ENCODE measurements around the gene KCNK4.

Gene KCNK4

GRCh38 chr11:64288353-64288750, 2.8 kb upstream of the KCNK4 start:
- H4K91ac ChIP-seq (ENCODE audit: low read depth, low read length), result no peak overlapping the region
- no peak overlapping the region for H4K8ac ChIP-seq (ENCODE audit: low read depth, low read length)
- H2BK120ac ChIP-seq (ENCODE audit: insufficient read depth, low read length, poor library complexity), result no peak overlapping the region
- peaks cover 3% of the 10 kb centered on the region for H3K9me3 ChIP-seq (ENCODE audit: insufficient read depth, low read depth, low read length)
- peaks cover 6 to 11% of the 10 kb centered on the region in 2 experiments for H3K36me3 ChIP-seq (ENCODE audit: control insufficient read depth in 1 of 2, insufficient read depth in 2 of 2, low read length in 2 of 2)
- peaks cover 16 to 22% of the 10 kb centered on the region in 2 experiments for H3K4me1 ChIP-seq (ENCODE audit: control insufficient read depth in 1 of 2, insufficient read depth in 2 of 2, low read length in 2 of 2)
- H3K79me2 ChIP-seq (ENCODE audit: control insufficient read depth, insufficient read depth, low read length, poor library complexity), result peaks cover 7% of the 10 kb centered on the region
- no CpG with 5 or more reads among the region's 9 CpGs for WGBS (ENCODE audit: extremely low coverage, insufficient coverage, insufficient read length)
- no peak overlapping the region for H2AK5ac ChIP-seq (ENCODE audit: low read length)
- H3K23ac ChIP-seq (ENCODE audit: low read length), result no peak overlapping the region
- peaks cover 31% of the 10 kb centered on the region for H3K27me3 ChIP-seq (ENCODE audit: insufficient read depth, low read length)
- no peak overlapping the region for H3K18ac ChIP-seq (ENCODE audit: low read length)
- H3K79me1 ChIP-seq (ENCODE audit: low read length), result peaks cover 14% of the 10 kb centered on the region
- DNase-seq, result no peak
- no peak overlapping the region for H3K4ac ChIP-seq (ENCODE audit: low read depth, low read length)
- H2BK5ac ChIP-seq (ENCODE audit: low read depth, low read length, poor library complexity), result no peak overlapping the region
- H3K9ac ChIP-seq (ENCODE audit: low read length), result no peak overlapping the region
- H3K4me3 ChIP-seq (ENCODE audit: low read depth, low read length), result no peak overlapping the region
- no peak overlapping the region for H3K27ac ChIP-seq (ENCODE audit: low read depth, low read length)
- H3K4me2 ChIP-seq (ENCODE audit: low read length), result no peak overlapping the region
- no peak overlapping the region for H2BK12ac ChIP-seq (ENCODE audit: low read length)
- H4K12ac ChIP-seq (ENCODE audit: low read depth, low read length), result no peak overlapping the region
- no peak overlapping the region for H3K14ac ChIP-seq (ENCODE audit: low read length)
- H2AFZ ChIP-seq (ENCODE audit: insufficient read depth, low read length, poor library complexity), result no peak overlapping the region

- Histone ChIP-seq H3K4ac (ENCODE audit: low read depth, low read length) (no peak overlapping the region), H3K23ac (ENCODE audit: low read length) (no peak overlapping the region)
Observed at GRCh38 chr11:64289002-64289564, 2.0 kb upstream of the KCNK4 start.

GRCh38 chr11:64290352-64291261, 495 bp upstream of the KCNK4 start:
- no peak overlapping the region for H2AFZ ChIP-seq (ENCODE audit: insufficient read depth, low read length, poor library complexity)
- no CpG with 5 or more reads among the region's 10 CpGs for WGBS (ENCODE audit: extremely low coverage, insufficient coverage, insufficient read length)
- peaks cover 44% of the 10 kb centered on the region for H3K27me3 ChIP-seq (ENCODE audit: insufficient read depth, low read length)

More at GRCh38 chr11:64289002-64289564, 2.0 kb upstream of the KCNK4 start:
- no peak overlapping the region for H3K4me2 ChIP-seq (ENCODE audit: low read length)
- no peak overlapping the region for H3K4me3 ChIP-seq (ENCODE audit: low read depth, low read length)
- no peak overlapping the region for H3K27ac ChIP-seq (ENCODE audit: low read depth, low read length)
- H3K79me2 ChIP-seq (ENCODE audit: control insufficient read depth, insufficient read depth, low read length, poor library complexity), result peaks cover 6% of the 10 kb centered on the region
- no peak overlapping the region for H3K9ac ChIP-seq (ENCODE audit: low read length)
- H3K4me1 ChIP-seq (ENCODE audit: control insufficient read depth in 1 of 2, insufficient read depth in 2 of 2, low read length in 2 of 2), result peaks cover 12 to 16% of the 10 kb centered on the region in 2 experiments
- peaks cover 5% of the 10 kb centered on the region for H3K9me3 ChIP-seq (ENCODE audit: insufficient read depth, low read depth, low read length)
- no peak overlapping the region for H2BK5ac ChIP-seq (ENCODE audit: low read depth, low read length, poor library complexity)
- H2AK5ac ChIP-seq (ENCODE audit: low read length), result no peak overlapping the region
- no peak overlapping the region for H2AFZ ChIP-seq (ENCODE audit: insufficient read depth, low read length, poor library complexity)
- H2BK120ac ChIP-seq (ENCODE audit: insufficient read depth, low read length, poor library complexity), result no peak overlapping the region
- peaks cover 34% of the 10 kb centered on the region for H3K27me3 ChIP-seq (ENCODE audit: insufficient read depth, low read length)
- peaks cover 14% of the 10 kb centered on the region for H3K79me1 ChIP-seq (ENCODE audit: low read length)
- no peak overlapping the region for H4K91ac ChIP-seq (ENCODE audit: low read depth, low read length)
- H3K18ac ChIP-seq (ENCODE audit: low read length), result no peak overlapping the region
- DNase-seq, result no peak
- H4K8ac ChIP-seq (ENCODE audit: low read depth, low read length), result no peak overlapping the region
- no peak overlapping the region for H2BK12ac ChIP-seq (ENCODE audit: low read length)
- peaks cover 6 to 11% of the 10 kb centered on the region in 2 experiments for H3K36me3 ChIP-seq (ENCODE audit: control insufficient read depth in 1 of 2, insufficient read depth in 2 of 2, low read length in 2 of 2)
- no CpG with 5 or more reads among the region's 13 CpGs for WGBS (ENCODE audit: extremely low coverage, insufficient coverage, insufficient read length)
- H3K14ac ChIP-seq (ENCODE audit: low read length), result no peak overlapping the region
- no peak overlapping the region for H4K12ac ChIP-seq (ENCODE audit: low read depth, low read length)

GRCh38 chr11:64291752-64292459, 804 bp downstream of the KCNK4 start:
- Histone ChIP-seq H3K9ac (ENCODE audit: low read length) (no peak overlapping the region), H3K36me3 (ENCODE audit: control insufficient read depth in 1 of 2, insufficient read depth in 2 of 2, low read length in 2 of 2) (peaks cover 6 to 11% of the 10 kb centered on the region in 2 experiments), H3K23ac (ENCODE audit: low read length) (no peak overlapping the region), H2BK5ac (ENCODE audit: low read depth, low read length, poor library complexity) (no peak overlapping the region), H4K8ac (ENCODE audit: low read depth, low read length) (no peak overlapping the region), H2BK12ac (ENCODE audit: low read length) (no peak overlapping the region), H3K4me3 (ENCODE audit: low read depth, low read length) (peak overlapping the region; percentile 4), H3K27me3 (ENCODE audit: insufficient read depth, low read length) (peaks cover 57% of the 10 kb centered on the region), H4K12ac (ENCODE audit: low read depth, low read length) (no peak overlapping the region), H2AK5ac (ENCODE audit: low read length) (no peak overlapping the region), H2AFZ (ENCODE audit: insufficient read depth, low read length, poor library complexity) (no peak overlapping the region), H3K14ac (ENCODE audit: low read length) (no peak overlapping the region), H3K9me3 (ENCODE audit: insufficient read depth, low read depth, low read length) (peaks cover 7% of the 10 kb centered on the region), H2BK120ac (ENCODE audit: insufficient read depth, low read length, poor library complexity) (no peak overlapping the region), H3K79me2 (ENCODE audit: control insufficient read depth, insufficient read depth, low read length, poor library complexity) (no peaks in the 10 kb centered on the region), H4K91ac (ENCODE audit: low read depth, low read length) (no peak overlapping the region), H3K18ac (ENCODE audit: low read length) (no peak overlapping the region), H3K4me1 (ENCODE audit: control insufficient read depth in 1 of 2, insufficient read depth in 2 of 2, low read length in 2 of 2) (peaks cover 2 to 6% of the 10 kb centered on the region in 2 experiments), H3K79me1 (ENCODE audit: low read length) (no peaks in the 10 kb centered on the region), H3K4me2 (ENCODE audit: low read length) (peak overlapping the region; percentile 43), H3K27ac (ENCODE audit: low read depth, low read length) (no peak overlapping the region), H3K4ac (ENCODE audit: low read depth, low read length) (no peak overlapping the region)
- WGBS (ENCODE audit: extremely low coverage, insufficient coverage, insufficient read length), result no CpG with 5 or more reads among the region's 96 CpGs
- DNase-seq, result no peak

More at GRCh38 chr11:64290352-64291261, 495 bp upstream of the KCNK4 start:
- H3K18ac ChIP-seq (ENCODE audit: low read length), result no peak overlapping the region
- peaks cover 3% of the 10 kb centered on the region for H3K79me1 ChIP-seq (ENCODE audit: low read length)
- H2BK120ac ChIP-seq (ENCODE audit: insufficient read depth, low read length, poor library complexity), result no peak overlapping the region
- peaks cover 5% of the 10 kb centered on the region for H3K9me3 ChIP-seq (ENCODE audit: insufficient read depth, low read depth, low read length)
- no peak overlapping the region for H2BK5ac ChIP-seq (ENCODE audit: low read depth, low read length, poor library complexity)
- no peak overlapping the region for H3K4me3 ChIP-seq (ENCODE audit: low read depth, low read length)
- peaks cover 3% of the 10 kb centered on the region for H3K79me2 ChIP-seq (ENCODE audit: control insufficient read depth, insufficient read depth, low read length, poor library complexity)
- H3K36me3 ChIP-seq (ENCODE audit: control insufficient read depth in 1 of 2, insufficient read depth in 2 of 2, low read length in 2 of 2), result peaks cover 6 to 11% of the 10 kb centered on the region in 2 experiments
- H3K27ac ChIP-seq (ENCODE audit: low read depth, low read length), result no peak overlapping the region
- H3K4ac ChIP-seq (ENCODE audit: low read depth, low read length), result no peak overlapping the region
- no peak overlapping the region for H3K23ac ChIP-seq (ENCODE audit: low read length)
- no peak overlapping the region for H4K12ac ChIP-seq (ENCODE audit: low read depth, low read length)
- H4K91ac ChIP-seq (ENCODE audit: low read depth, low read length), result no peak overlapping the region
- no peak overlapping the region for H2BK12ac ChIP-seq (ENCODE audit: low read length)
- no peak overlapping the region for H4K8ac ChIP-seq (ENCODE audit: low read depth, low read length)
- no peak overlapping the region for H3K9ac ChIP-seq (ENCODE audit: low read length)
- peaks cover 10 to 14% of the 10 kb centered on the region in 2 experiments for H3K4me1 ChIP-seq (ENCODE audit: control insufficient read depth in 1 of 2, insufficient read depth in 2 of 2, low read length in 2 of 2)
- DNase-seq, result no peak
- no peak overlapping the region for H3K4me2 ChIP-seq (ENCODE audit: low read length)
- H2AK5ac ChIP-seq (ENCODE audit: low read length), result no peak overlapping the region
- H3K14ac ChIP-seq (ENCODE audit: low read length), result no peak overlapping the region
